HCT116 (cell line): ENCODE measurements around the gene RFTN2. TPM values are rescaled to one million over a fixed set of nuclear protein-coding genes. Genes with fewer than 3 reads are reported as not detected.

Source experiments
- ATAC-seq: fragments of 200-7000 bp; cut with Tn5 transposase; 2 replicates; pipeline ENCODE4 v1.9.1; 2020; ENCODE audit warnings: mild to moderate bottlenecking, moderate library complexity
- BruUV-seq: library from RNA; stranded (reverse); fragments of 400-500 nt; replicated peaks from 2 replicates; lab custom pipeline; 2021; lab: Mats Ljungman, UMichigan
- CTCF ChIA-PET: fragments of 300-600 bp; sonication (Branson Sonifier 250); formaldehyde crosslinking; loops from one replicate; lab custom pipeline; 2021; ENCODE audit warnings: antibody characterized with exemption; lab: Charles Lee
- POLR2A ChIA-PET: fragments of 300-600, 350-600 bp; sonication (Branson Sonifier 250); formaldehyde crosslinking; loops from one replicate; lab custom pipeline; 2021; ENCODE audit warnings: antibody characterized with exemption; lab: Charles Lee
- RAD21 ChIA-PET, 2 experiments: fragments of 300-600 bp; sonication (Branson Sonifier 250); formaldehyde crosslinking; loops; one replicate each; lab custom pipeline; 2023; ENCODE audit warnings: low total read pairs in 2 of 2; ENCODE audit not compliant: uncharacterized antibody in 2 of 2, unreplicated experiment in 2 of 2, low non-redundant PET in 1 of 2; lab: Charles Lee
- DNase-seq: peaks from one replicate; pipeline ENCODE4 v3.0.0-alpha.2; 2010; ENCODE audit warnings: low read depth, low spot score
- H2AFZ ChIP-seq: fragments of 200-600 bp; shearing (Covaris generic), sonication (generic); 2 replicates; pipeline ENCODE4 v1.6.1; 2017; ENCODE audit warnings: low read depth, mixed run types, mixed read lengths, antibody characterized with exemption, low read length; ENCODE audit not compliant: poor library complexity, severe bottlenecking
- H3K27ac ChIP-seq: 2 replicates; pipeline ENCODE4 v1.5.1; 2012; ENCODE audit warnings: low read depth, low read length
- H3K27me3 ChIP-seq: fragments of 200-600 bp; sonication (generic); 2 replicates; pipeline ENCODE4 v1.6.1; 2016; ENCODE audit warnings: mixed run types, low read length, mixed read lengths; ENCODE audit not compliant: insufficient read depth
- H3K36me3 ChIP-seq, 2 experiments: fragments of 200-500 bp in 1 of 2; fragments of 200-600 bp in 1 of 2; sonication (Bioruptor generic) in 1 of 2; sonication (generic) in 1 of 2; 2 replicates each; pipeline versions ENCODE4 v1.5.1 to v1.6.1; 2014 to 2016; ENCODE audit warnings: low read length in 2 of 2, inconsistent platforms in 1 of 2, mixed read lengths in 1 of 2, mixed run types in 1 of 2; ENCODE audit not compliant: insufficient read depth in 2 of 2, control insufficient read depth in 1 of 2
- H3K4me1 ChIP-seq, 2 experiments: fragments of 200-600 bp in 1 of 2; sonication (generic) in 1 of 2; 2 replicates each; pipeline versions ENCODE4 v1.5.1 to v1.6.1; 2012 to 2017; ENCODE audit warnings: low read length in 2 of 2, inconsistent platforms in 1 of 2, mild to moderate bottlenecking in 1 of 2, mixed read lengths in 1 of 2, mixed run types in 1 of 2, moderate library complexity in 1 of 2; ENCODE audit not compliant: insufficient read depth in 2 of 2, control insufficient read depth in 1 of 2
- H3K4me2 ChIP-seq: fragments of 200-600 bp; sonication (generic); 2 replicates; pipeline ENCODE4 v1.6.1; 2017; ENCODE audit warnings: mixed run types, low read length, mixed read lengths
- H3K4me3 ChIP-seq, 2 experiments: fragments of 200-600 bp in 1 of 2; sonication (generic) in 1 of 2; replicated peaks in 1 of 2; 2 replicates each; pipeline ENCODE4 v1.5.1; 2011 to 2016; ENCODE audit warnings: low read length in 2 of 2, control low read depth in 1 of 2, low read depth in 1 of 2, mild to moderate bottlenecking in 1 of 2, mixed read lengths in 1 of 2, mixed run types in 1 of 2
- H3K79me2 ChIP-seq: fragments of 200-600 bp; sonication (generic); 2 replicates; pipeline ENCODE4 v1.6.1; 2017; ENCODE audit warnings: mild to moderate bottlenecking, mixed run types, low read length, moderate library complexity, mixed read lengths; ENCODE audit not compliant: insufficient read depth
- H3K9ac ChIP-seq: fragments of 200-600 bp; sonication (generic); 2 replicates; pipeline ENCODE4 v1.6.1; 2016; ENCODE audit warnings: low read length, mixed read lengths
- H3K9me2 ChIP-seq: fragments of 200-600 bp; sonication (generic), shearing (Covaris generic); 2 replicates; pipeline ENCODE4 v1.6.1; 2017; ENCODE audit warnings: mixed run types, mild to moderate bottlenecking, moderate library complexity; ENCODE audit not compliant: insufficient read depth
- H3K9me3 ChIP-seq, 2 experiments: fragments of 200-500 bp in 1 of 2; fragments of 200-600 bp in 1 of 2; sonication (Bioruptor generic) in 1 of 2; sonication (generic) in 1 of 2; 2 replicates each; pipeline ENCODE4 v1.6.1; 2014 to 2017; ENCODE audit warnings: low read length in 2 of 2, mixed read lengths in 2 of 2, inconsistent platforms in 1 of 2, low read depth in 1 of 2, mild to moderate bottlenecking in 1 of 2, mixed run types in 1 of 2, moderate library complexity in 1 of 2; ENCODE audit not compliant: control insufficient read depth in 1 of 2, insufficient read depth in 1 of 2
- H4K20me1 ChIP-seq: fragments of 200-600 bp; sonication (generic), shearing (Covaris generic); 2 replicates; pipeline ENCODE4 v1.6.1; 2017; ENCODE audit warnings: mixed run types, mild to moderate bottlenecking, moderate library complexity; ENCODE audit not compliant: insufficient read depth
- ATF3 ChIP-seq: IDR thresholded peaks from 2 replicates; pipeline ENCODE4 v1.6.1; 2012
- CBX3 ChIP-seq: IDR thresholded peaks from 2 replicates; pipeline ENCODE4 v1.6.1; 2012; ENCODE audit warnings: low read depth
- CEBPB ChIP-seq: IDR thresholded peaks from 2 replicates; pipeline ENCODE4 v1.6.1; 2012; ENCODE audit warnings: low read depth
- CTCF ChIP-seq, 3 experiments: fragments of 200-600 bp in 1 of 3; sonication (generic) in 1 of 3; IDR thresholded peaks in 2 of 3; conservative IDR thresholded peaks in 1 of 3; 2 replicates each; pipeline ENCODE4 v1.5.1; 2012 to 2017; ENCODE audit warnings: low read depth in 2 of 3, low read length in 2 of 3, antibody characterized with exemption in 1 of 3, borderline replicate concordance in 1 of 3, control low read depth in 1 of 3, mild to moderate bottlenecking in 1 of 3, mixed read lengths in 1 of 3, mixed run types in 1 of 3, moderate library complexity in 1 of 3; ENCODE audit not compliant: insufficient read depth in 1 of 3
- ELF1 ChIP-seq: IDR thresholded peaks from 2 replicates; pipeline ENCODE4 v1.6.1; 2012; ENCODE audit warnings: low read depth, borderline replicate concordance
- EZH2 ChIP-seq: fragments of 200-600 bp; sonication (generic); IDR thresholded peaks from 2 replicates; pipeline ENCODE4 v1.6.1; 2017; ENCODE audit warnings: antibody characterized with exemption, mixed run types
- EZH2phosphoT487 ChIP-seq: fragments of 200-600 bp; IDR thresholded peaks from 2 replicates; pipeline ENCODE4 v1.6.1; 2018; ENCODE audit warnings: antibody characterized with exemption, borderline replicate concordance
- FOSL1 ChIP-seq: IDR thresholded peaks from 2 replicates; pipeline ENCODE4 v1.6.1; 2012; ENCODE audit warnings: low read depth
- POLR2A ChIP-seq: IDR thresholded peaks from 2 replicates; pipeline ENCODE4 v1.7.0; 2011; ENCODE audit warnings: borderline replicate concordance; ENCODE audit not compliant: insufficient read depth, insufficient read length; ENCODE audit errors: extremely low read depth
- POLR2AphosphoS5 ChIP-seq: IDR thresholded peaks from 2 replicates; pipeline ENCODE4 v1.6.1; 2011; ENCODE audit warnings: mild to moderate bottlenecking, low read depth, low read length, moderate library complexity
- RAD21 ChIP-seq: IDR thresholded peaks from 2 replicates; pipeline ENCODE4 v1.6.1; 2012; ENCODE audit warnings: low read depth, mild to moderate bottlenecking
- REST ChIP-seq: IDR thresholded peaks from 2 replicates; pipeline ENCODE4 v1.6.1; 2012; ENCODE audit warnings: low read depth
- SIN3A ChIP-seq: IDR thresholded peaks from 2 replicates; pipeline ENCODE4 v1.6.1; 2012; ENCODE audit warnings: low read depth
- SP1 ChIP-seq: IDR thresholded peaks from 2 replicates; pipeline ENCODE4 v1.6.1; 2012; ENCODE audit warnings: low read depth
- SRF ChIP-seq: IDR thresholded peaks from 2 replicates; pipeline ENCODE4 v1.6.1; 2012; ENCODE audit warnings: low read depth
- TCF7L2 ChIP-seq: IDR thresholded peaks from 2 replicates; pipeline ENCODE4 v1.7.0; 2011; ENCODE audit warnings: borderline replicate concordance, inconsistent platforms; ENCODE audit not compliant: insufficient read depth, insufficient read length; ENCODE audit errors: extremely low read depth
- YY1 ChIP-seq: IDR thresholded peaks from 2 replicates; pipeline ENCODE4 v1.6.1; 2011; ENCODE audit warnings: low read length, low read depth, moderate library complexity, mild to moderate bottlenecking; ENCODE audit not compliant: insufficient replicate concordance; ENCODE audit errors: extremely low read depth
- ZBTB33 ChIP-seq: IDR thresholded peaks from 2 replicates; pipeline ENCODE4 v1.6.1; 2011; ENCODE audit warnings: mild to moderate bottlenecking, low read length, moderate library complexity; ENCODE audit not compliant: insufficient replicate concordance; ENCODE audit errors: extremely low read depth
- ZFX ChIP-seq: fragments of 450-650 bp; IDR thresholded peaks from 2 replicates; pipeline ENCODE4 v1.6.1; 2017
- ZNF274 ChIP-seq: fragments of 200-500 bp; sonication (Bioruptor generic); IDR thresholded peaks from 2 replicates; pipeline ENCODE4 v1.6.1; 2014; ENCODE audit warnings: mild to moderate bottlenecking, low read depth, low read length, inconsistent platforms
- intact Hi-C: fragments of 100-400 bp; cut with micrococcal nuclease; formaldehyde crosslinking; loops from 2 replicates; pipeline ENCODE4 v1.10.0; 2022
- total RNA-seq: library from RNA; stranded (reverse); gene quantifications from one replicate; pipeline ENCODE4 v1.2.1, GENCODE V29; 2021; ENCODE audit not compliant: unreplicated experiment

The RFTN2 gene
- total RNA-seq, 1 experiment from 2014 or later: not detected

- POLR2A ChIA-PET: no interaction called here
- H3K9ac ChIP-seq: no peak overlapping the region
- no peaks in the 10 kb centered on the region for H3K4me1 ChIP-seq
- H3K27ac ChIP-seq: no peak overlapping the region
- TF ChIP-seq RAD21 (no peak), ZFX (no peak), EZH2 (no peak), CBX3 (no peak), REST (no peak), ZNF274 (no peak), FOSL1 (no peak), TCF7L2 (no peak), ZBTB33 (no peak), EZH2phosphoT487 (no peak), CTCF (IDR thresholded peaks at IDR 0.05 in 2 of 3, conservative IDR thresholded peaks at IDR 0.05 in 1 of 3; ENCODE audit: borderline replicate concordance in 1 of 3, insufficient read depth in 1 of 3, low read depth in 2 of 3, low read length in 2 of 3) (no peak), YY1 (no peak), SIN3A (no peak), POLR2A (no peak), SP1 (no peak), SRF (no peak), ATF3 (no peak), POLR2AphosphoS5 (no peak), CEBPB (no peak), ELF1 (no peak)
- H4K20me1 ChIP-seq: no peaks in the 10 kb centered on the region
- H3K4me2 ChIP-seq: no peak overlapping the region
- no TSS peak for BruUV-seq
- RAD21 ChIA-PET: no interaction called here
- intact Hi-C loops: no loop called here
- H3K27me3 ChIP-seq: no peaks in the 10 kb centered on the region
- CTCF ChIA-PET: no interaction called here
- no peaks in the 10 kb centered on the region for H3K36me3 ChIP-seq
- no peak overlapping the region for H2AFZ ChIP-seq
- no peaks in the 10 kb centered on the region for H3K79me2 ChIP-seq
- H3K9me3 ChIP-seq: no peaks in the 10 kb centered on the region
- H3K9me2 ChIP-seq: no peaks in the 10 kb centered on the region
- no peak overlapping the region for H3K4me3 ChIP-seq
- no peak for ATAC-seq
- no peak for DNase-seq
These were observed 3.0 kb downstream of the RFTN2 start for GRCh38 chr2:197672371-197672893.
